SIG-M5 treated with dmso at 0.1 percent for 504 hours (cell line): ENCODE results near the gene CEP164.

Experiments used
- DNase-seq: peaks from one replicate; lab custom pipeline; 2025; ENCODE audit not compliant: unreplicated experiment; lab: John Stamatoyannopoulos, UW

CEP164 gene

DNA sequence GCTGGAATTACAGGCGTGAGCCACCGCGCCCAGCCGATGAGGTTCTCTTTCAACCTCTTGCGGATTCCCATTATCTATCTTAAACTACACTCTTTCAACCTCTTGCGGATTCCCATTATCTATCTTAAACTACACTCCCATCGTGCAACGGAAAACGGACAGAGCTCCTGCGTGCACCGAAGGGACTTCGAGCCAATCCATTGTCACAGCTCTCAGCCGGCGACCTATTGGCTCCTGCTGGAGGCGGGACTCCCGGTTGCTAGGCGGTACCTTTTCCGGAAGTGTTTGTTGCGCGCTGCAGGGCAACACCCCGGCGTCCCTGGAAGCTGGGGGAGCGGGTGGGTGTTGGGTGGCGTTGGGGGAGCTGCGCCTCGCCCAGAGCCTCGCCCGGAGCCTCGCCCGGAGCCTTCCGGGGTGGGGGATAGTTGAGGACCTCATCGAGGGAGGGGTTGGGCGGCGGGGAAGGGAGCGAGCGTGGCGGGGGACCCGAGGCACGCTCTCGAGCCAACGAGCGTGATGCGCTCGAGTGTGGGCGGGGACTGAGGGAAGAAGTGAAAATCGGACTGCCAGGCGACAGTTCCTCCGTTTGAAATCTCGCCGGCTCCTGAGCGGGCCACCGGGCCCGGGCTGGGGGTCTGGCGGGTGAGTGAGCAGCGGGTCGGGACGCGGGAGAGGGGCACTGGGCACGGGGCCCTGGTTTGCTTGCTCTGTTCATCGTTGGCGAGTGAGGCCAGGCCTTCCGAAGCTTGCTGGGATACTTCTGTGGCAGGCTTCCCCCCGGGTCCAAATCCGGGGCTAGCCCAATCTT lies at the start of gene CEP164:
Gene CEP164, plus strand, starts transcription at position 288 of the 808 bp plus-strand sequence. CDS start 10,733 bp downstream, outside the sequence.
- DNase-seq: peak; percentile 97

- no peak for DNase-seq
Observed at GRCh38 chr11:117278347-117278746, 49.3 kb upstream of the CEP164 start.

DNA sequence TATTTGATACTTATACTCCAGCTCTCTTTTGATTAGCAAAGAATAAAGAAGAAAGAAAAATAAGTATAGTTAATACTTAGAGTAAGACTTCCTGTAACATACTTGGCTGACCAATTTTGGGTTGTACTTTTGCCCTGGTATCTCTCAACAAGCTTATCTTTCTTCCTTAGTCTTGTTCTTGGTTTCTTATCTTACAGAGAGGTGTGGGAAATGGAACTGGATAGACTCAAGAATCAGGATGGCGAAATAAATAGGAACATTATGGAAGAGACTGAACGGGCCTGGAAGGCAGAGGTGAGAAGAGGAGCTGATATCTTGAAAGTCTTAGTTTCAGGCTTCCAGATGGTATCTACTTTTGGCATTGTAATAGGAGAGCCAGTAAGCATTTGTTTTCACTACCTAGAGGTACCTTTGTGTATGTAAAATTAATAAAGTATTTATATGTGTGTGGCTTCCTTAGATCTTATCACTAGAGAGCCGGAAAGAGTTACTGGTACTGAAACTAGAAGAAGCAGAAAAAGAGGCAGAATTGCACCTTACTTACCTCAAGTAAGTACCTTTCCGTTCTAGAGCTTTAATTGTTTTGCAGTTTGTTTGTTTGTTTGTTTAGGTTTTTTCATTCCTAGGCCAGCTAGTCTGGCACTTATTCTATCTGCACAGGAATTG lies 47.8 kb upstream of the CEP164 start:
- DNase-seq: no peak

DNA sequence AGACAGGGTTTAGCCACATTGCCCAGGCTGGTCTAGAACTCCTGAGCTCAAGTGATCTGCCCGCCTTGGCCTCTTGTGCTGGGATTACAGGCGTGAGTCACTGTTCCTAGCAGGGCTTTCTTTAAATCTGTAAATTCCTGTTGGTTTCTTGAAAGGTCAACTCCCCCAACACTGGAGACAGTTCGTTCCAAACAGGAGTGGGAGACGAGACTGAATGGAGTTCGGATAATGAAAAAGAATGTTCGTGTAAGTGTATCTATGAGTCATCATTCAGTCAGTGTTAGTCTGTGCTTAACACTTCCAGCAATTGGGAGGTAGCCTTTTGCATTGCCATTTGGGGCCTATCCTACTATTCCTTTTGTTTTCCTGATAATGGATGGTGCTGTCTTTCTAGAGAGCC lies 46.5 kb upstream of the CEP164 start:
- DNase-seq: no peak

GRCh38 chr11:117281869-117282268 lies 45.8 kb upstream of the CEP164 start:
- DNase-seq: no peak

- no peak for DNase-seq
Observed at GRCh38 chr11:117282956-117283355, 44.7 kb upstream of the CEP164 start.

- no peak for DNase-seq
Observed at GRCh38 chr11:117284053-117284452, 43.6 kb upstream of the CEP164 start.

DNA sequence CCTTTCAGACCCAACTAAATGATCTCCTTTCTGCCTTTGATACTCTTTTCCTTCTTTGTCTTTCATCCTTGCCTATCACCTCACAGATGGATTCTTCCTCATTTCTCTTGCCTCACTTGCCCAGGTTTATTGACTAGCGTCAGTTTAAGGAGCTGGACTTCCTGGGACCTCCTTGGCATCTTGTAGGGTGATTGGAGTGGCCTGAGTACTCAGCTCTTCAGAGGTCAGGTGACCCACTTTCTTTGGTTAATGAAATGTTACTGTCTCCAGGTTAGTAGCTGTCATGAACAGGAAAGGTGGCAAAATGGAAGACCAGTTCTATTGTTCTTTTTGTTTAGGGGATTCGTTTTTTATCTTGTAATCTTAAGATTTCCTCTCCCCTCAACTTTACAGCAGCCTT lies 41.1 kb upstream of the CEP164 start:
- no peak for DNase-seq

- DNase-seq: no peak
Observed at GRCh38 chr11:117287668-117288067, 40.0 kb upstream of the CEP164 start.

DNA sequence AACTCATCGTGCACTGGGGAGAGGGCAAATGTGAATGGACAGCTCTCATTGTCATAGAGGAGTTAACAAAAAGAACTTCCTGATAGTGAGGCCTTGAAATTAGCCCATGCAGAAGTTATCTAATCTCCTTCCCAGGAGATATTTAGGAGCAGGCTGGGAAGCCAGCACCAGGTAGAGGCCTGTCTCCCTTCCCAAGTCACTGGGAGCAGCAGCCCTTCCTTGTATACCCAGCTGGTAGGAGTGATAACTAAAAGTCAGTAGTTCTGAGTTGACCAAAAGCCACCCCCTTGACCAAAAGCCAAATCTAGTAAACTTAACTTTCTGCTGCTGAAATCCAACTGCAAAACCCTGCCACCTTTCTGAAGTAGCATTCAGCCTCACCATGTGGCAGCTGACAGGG lies 37.9 kb upstream of the CEP164 start:
- no peak for DNase-seq

DNA sequence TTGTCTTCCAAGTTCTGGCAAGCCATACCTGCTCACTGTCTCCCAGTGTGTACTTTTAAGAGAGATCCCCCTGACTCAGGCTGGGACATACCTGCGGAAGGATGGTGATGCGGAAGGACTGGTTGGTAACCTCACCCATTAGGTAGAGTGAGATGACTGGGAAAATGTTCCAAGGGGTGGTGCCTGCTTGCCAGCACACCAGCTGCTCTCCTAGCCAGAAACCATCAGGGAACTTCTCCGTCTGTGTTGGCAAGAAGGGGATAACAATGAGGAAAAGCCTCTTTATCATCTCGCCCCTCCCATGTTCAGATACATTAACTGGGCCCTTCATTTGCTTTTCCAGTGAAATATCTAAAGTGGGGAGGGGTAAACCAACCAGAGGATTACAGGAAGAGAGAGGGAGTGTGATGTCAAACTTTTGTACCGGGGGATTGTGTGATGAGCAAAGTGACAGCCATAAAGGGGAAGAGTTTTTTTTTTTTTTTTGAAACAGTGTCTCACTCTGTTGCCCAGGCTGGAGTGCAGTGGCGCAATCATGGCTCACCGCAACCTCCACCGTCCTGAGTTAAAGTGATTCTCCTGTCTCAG lies 36.8 kb upstream of the CEP164 start, which contains the start of gene BACE1-AS:
Gene BACE1-AS, plus strand, starts transcription at position 538 of the 588 bp plus-strand sequence.
- no peak for DNase-seq

GRCh38 chr11:117292616-117293015 lies 35.0 kb upstream of the CEP164 start:
- no peak for DNase-seq

DNA sequence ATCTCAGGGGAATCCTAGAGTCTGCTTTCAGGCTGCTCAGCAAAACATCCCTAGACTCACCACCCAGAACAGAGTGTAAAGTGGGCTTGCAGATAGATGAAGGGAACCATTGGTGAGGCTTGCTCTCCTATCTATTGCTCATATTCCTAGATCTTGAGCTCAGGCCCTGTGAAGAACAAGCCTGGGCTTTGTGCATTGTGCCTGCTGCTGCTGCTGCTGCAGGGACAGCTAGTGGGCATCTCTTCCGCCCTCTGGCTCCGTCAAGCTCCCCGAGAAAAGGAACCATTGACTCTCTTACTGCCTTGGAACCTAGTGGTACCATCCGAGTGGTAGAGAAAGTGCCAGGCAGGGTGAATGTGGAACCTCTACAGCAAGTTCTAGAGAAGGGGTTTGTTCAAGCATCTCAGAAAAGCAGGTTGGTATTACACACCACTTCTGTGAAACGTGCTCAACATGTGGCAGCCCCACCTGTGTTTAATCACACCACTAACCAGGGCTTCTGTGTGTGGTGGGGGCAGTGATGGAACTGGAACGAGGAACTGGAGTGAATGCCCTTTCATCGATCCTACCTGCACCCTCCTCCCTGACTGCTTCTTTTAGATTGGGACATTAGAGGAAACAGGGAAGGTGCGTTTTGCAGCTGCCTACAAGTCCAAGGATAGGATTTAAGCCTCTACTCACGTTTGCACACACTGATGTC lies 32.1 kb upstream of the CEP164 start:
- no peak for DNase-seq

DNA sequence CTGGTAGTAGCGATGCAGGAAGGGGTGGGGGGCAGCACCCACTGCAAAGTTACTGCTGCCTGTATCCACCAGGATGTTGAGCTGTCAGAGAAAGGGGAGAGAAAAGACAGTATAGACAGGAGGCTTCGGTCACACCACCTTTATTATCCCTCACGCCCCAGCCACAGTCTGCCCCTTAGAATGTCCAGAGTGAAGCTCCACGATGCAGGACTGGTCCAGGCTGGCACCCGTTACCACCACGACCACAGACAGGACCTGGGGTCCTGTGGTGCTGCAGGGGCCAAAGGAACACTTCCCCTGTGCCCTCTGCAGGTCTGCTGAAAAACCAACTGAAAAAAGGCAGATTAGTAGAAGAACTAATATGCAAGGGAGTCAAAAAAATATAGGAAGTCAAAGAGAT lies 30.8 kb upstream of the CEP164 start:
- DNase-seq: no peak

DNA sequence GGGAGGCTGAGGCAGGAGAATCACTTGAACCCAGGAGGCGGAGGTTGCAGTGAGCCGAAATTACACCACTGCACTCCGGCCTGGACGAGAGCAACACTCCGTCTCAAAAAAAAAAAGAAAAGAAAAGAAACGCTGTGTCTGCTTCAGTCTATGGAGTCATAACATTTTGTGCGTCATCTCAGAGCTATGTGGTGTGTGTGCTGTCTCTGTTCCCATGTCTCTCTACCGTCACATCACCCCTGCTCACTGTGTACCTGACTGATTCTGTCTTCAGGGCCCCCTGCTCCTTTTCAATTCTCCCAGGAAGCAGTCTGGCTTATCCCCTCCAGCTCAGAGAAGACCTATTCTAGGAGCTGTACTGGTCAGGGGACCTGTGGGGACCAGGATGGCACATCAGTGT lies 29.5 kb upstream of the CEP164 start:
- no peak for DNase-seq

DNA sequence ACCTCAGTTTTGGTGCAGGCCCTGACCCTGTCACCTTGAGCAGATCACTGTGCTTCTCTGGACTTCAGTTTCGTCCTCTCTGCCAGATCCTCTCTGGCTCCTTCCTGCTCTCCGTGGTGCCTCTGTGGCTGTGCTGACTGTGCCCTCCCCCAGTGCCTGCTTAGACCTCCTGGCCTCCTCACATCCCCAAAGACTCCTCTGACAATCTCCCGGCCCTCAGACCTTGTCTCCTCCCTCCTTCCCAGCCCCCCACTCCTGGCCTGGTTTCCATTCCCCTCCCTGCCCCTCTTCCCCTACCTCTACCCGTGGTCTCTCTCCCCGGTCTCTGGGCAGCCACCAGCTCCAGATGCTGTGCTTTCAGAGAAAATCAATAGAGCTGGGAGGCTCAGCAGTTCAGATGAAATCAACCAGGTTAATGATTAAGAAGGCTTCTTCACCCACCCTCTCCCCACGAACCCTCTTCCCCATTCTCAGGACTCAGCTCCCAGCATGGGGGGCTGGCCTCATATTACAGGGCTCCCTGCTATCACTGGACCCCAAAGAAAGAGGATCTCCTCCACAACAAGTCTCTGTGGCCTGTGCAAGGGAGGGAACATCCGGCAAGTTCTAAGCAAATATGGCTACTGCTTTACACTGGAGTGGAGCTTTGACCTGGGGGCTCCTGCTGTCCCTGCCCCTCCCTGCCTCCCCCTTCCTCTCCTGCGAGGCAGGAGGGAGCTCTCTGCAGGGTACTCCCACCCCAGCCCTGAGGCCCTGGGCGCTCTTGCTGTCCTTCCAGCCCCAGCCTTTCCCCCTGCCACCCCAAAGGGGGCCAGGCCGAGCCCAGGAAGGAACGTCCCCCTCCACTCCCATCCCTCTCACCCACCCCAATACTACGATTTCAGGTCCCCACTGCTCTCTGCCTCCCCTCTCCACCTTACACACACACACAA lies 28.0 kb upstream of the CEP164 start:
- DNase-seq: no peak

GRCh38 chr11:117300283-117300663 lies 27.4 kb upstream of the CEP164 start:
- DNase-seq: no peak

GRCh38 chr11:117300773-117301172 lies 26.9 kb upstream of the CEP164 start:
- no peak for DNase-seq

- no peak for DNase-seq
Observed at GRCh38 chr11:117302228-117302627, 25.4 kb upstream of the CEP164 start.

- no peak for DNase-seq
Observed at GRCh38 chr11:117303101-117303500, 24.6 kb upstream of the CEP164 start.
